Measurements from ENCODE around the gene GPAM. TPM values are rescaled to one million over a fixed set of nuclear protein-coding genes. Genes with fewer than 3 reads are reported as not detected.

Gene GPAM
- total RNA-seq: 13.3 and 14.9 TPM in 2 replicates

GRCh38 chr10:112183329-112184051, at the start of gene GPAM:
Gene GPAM (minus strand): TSS chr10:112183765. CDS start chr10:112181784, 1,981 bp downstream.

Other genes starting within 250 kb of the GPAM start
- not detected in 2 replicates for gene TECTB, start 99.6 kb upstream of the GPAM start, total RNA-seq
- gene ACSL5, start 190.4 kb upstream of the GPAM start, total RNA-seq: 2.0 TPM in 1 of 2 replicates, not detected in the other